Astrocyte of the spinal cord (primary cell): ENCODE measurements around the gene GPSM1.
A peak's percentile ranks its signal among the peaks of the same experiment; 100 is the strongest.

Experiments
- DNase-seq: peaks from one replicate; pipeline ENCODE4 v3.0.0; 2011; ENCODE audit warnings: low read depth, low spot score
- H3K4me3 ChIP-seq: 2 replicates; pipeline ENCODE4 v1.5.1; 2011; ENCODE audit warnings: low read depth, mild to moderate bottlenecking, low read length, moderate library complexity
- CTCF ChIP-seq: IDR thresholded peaks from 2 replicates; pipeline ENCODE4 v1.5.1; 2012; ENCODE audit warnings: low read depth, mild to moderate bottlenecking, low read length, inconsistent platforms
- in situ Hi-C: cut with HindIII; loops from 2 replicates; pipeline ENCODE4 v1.10.0; 2017; ENCODE audit warnings: low sequenced_read_pairs

Gene GPSM1

GRCh38 chr9:136363106-136363948, 36.0 kb downstream of the GPSM1 start, which contains the start of gene DNLZ:
Gene DNLZ (minus strand): TSS chr9:136363744. CDS start chr9:136363714, 30 bp downstream.
- in situ Hi-C loops, result no loop called here
- peak; percentile 94 for DNase-seq
- TF ChIP-seq CTCF, result peak; percentile 79
- H3K4me3 ChIP-seq, result peak within 1 kb of the TSS; percentile 64

- in situ Hi-C loops, result no loop called here
- no peak overlapping the region for H3K4me3 ChIP-seq
- no peak for DNase-seq
- no peak for TF ChIP-seq CTCF
Observed at GRCh38 chr9:136363949-136364748, 36.8 kb downstream of the GPSM1 start.

- in situ Hi-C loops, result no loop called here
- DNase-seq, result no peak
Observed at GRCh38 chr9:136364942-136365774, 37.8 kb downstream of the GPSM1 start.

GRCh38 chr9:136365775-136366222, 38.5 kb downstream of the GPSM1 start:
- no peak for DNase-seq
- in situ Hi-C loops, result no loop called here
- no peak overlapping the region for H3K4me3 ChIP-seq
- TF ChIP-seq CTCF, result no peak

More at GRCh38 chr9:136364942-136365774, 37.8 kb downstream of the GPSM1 start:
- H3K4me3 ChIP-seq, result no peak overlapping the region
- TF ChIP-seq CTCF, result no peak

GRCh38 chr9:136366826-136367225, 39.5 kb downstream of the GPSM1 start:
- in situ Hi-C loops, result no loop called here
- no peak for DNase-seq
- no peak overlapping the region for H3K4me3 ChIP-seq
- no peak for TF ChIP-seq CTCF
